HepG2 (cell line): ENCODE data around the gene ST6GAL2.

Experiments used
- CTCF ChIP-seq: sonication (generic); formaldehyde crosslinking; IDR thresholded peaks from 2 replicates; pipeline ENCODE4 v1.5.0; 2020; ENCODE audit warnings: mild to moderate bottlenecking, missing genetic modification reagents, moderate library complexity
- HOXA7 ChIP-seq: sonication (generic); formaldehyde crosslinking; IDR thresholded peaks from 2 replicates; pipeline ENCODE4 v1.8.1; 2022; ENCODE audit warnings: mild to moderate bottlenecking, missing genetic modification reagents, moderate library complexity
- MAFK ChIP-seq, 2 experiments: IDR thresholded peaks in 1 of 2; conservative IDR thresholded peaks in 1 of 2; 2 replicates each; pipeline ENCODE4 v1.6.1; 2011; ENCODE audit warnings: improper control_type of control experiment in 2 of 2, low read length in 2 of 2
- RAD51 ChIP-seq: fragments of 450-650 bp; IDR thresholded peaks from 2 replicates; pipeline ENCODE4 v1.6.1; 2016; ENCODE audit warnings: borderline replicate concordance

GRCh38 chr2:106886916-106887758 lies 1.2 kb upstream of the ST6GAL2 start:
- TF ChIP-seq MAFK (conservative IDR thresholded peaks at IDR 0.05 in 1 of 2, IDR thresholded peaks at IDR 0.05 in 1 of 2; ENCODE audit: low read length in 2 of 2): no peak
- no peak for TF ChIP-seq HOXA7
- no peak for TF ChIP-seq CTCF (CRISPR knock-in tag)
- no peak for TF ChIP-seq RAD51
